ENCODE data around the gene SPRR2G. TPM values are rescaled to one million over a fixed set of nuclear protein-coding genes. Genes with fewer than 3 reads are reported as not detected.

The SPRR2G gene
- total RNA-seq, 2 experiments from 2014 or later = not detected

GRCh38 chr1:153100245-153100644 lies 50.4 kb downstream of the SPRR2G start:
- H3K4me3 Mint-ChIP-seq = no peak overlapping the region
- no peak for DNase-seq
- intact Hi-C loops (cut with micrococcal nuclease) = no loop called here
- no peaks in the 10 kb centered on the region for H3K9me3 Mint-ChIP-seq
- H3K4me1 Mint-ChIP-seq (ENCODE audit: low read depth) = no peaks in the 10 kb centered on the region
- ChIA-PET CTCF (no interaction called here), POLR2A (no interaction called here)
- no peak overlapping the region for H3K27ac Mint-ChIP-seq
- no peaks in the 10 kb centered on the region for H3K36me3 Mint-ChIP-seq
- H3K27me3 Mint-ChIP-seq = peaks cover 20% of the 10 kb centered on the region

Other genes with a start within 250 kb of the SPRR2G start
- not detected for gene IVL, start 242.3 kb downstream of the SPRR2G start, total RNA-seq
- not detected for gene SPRR5, start 203.7 kb downstream of the SPRR2G start, total RNA-seq
- not detected for gene SPRR4, start 180.2 kb downstream of the SPRR2G start, total RNA-seq
- not detected for gene SPRR1A, start 166.8 kb downstream of the SPRR2G start, total RNA-seq
- gene SPRR3, start 149.1 kb downstream of the SPRR2G start, total RNA-seq = not detected
- gene SPRR1B, start 119.7 kb downstream of the SPRR2G start, total RNA-seq = not detected
- gene SPRR2D, start 109.8 kb downstream of the SPRR2G start, total RNA-seq = not detected
- not detected for gene SPRR2A, start 93.4 kb downstream of the SPRR2G start, total RNA-seq
- gene SPRR2B, start 79.3 kb downstream of the SPRR2G start, total RNA-seq = not detected
- gene SPRR2E, start 56.4 kb downstream of the SPRR2G start, total RNA-seq = not detected
- gene SPRR2F, start 37.4 kb downstream of the SPRR2G start, total RNA-seq = not detected
- not detected for gene LELP1, start 52.5 kb upstream of the SPRR2G start, total RNA-seq
- gene PRR9, start 66.7 kb upstream of the SPRR2G start, total RNA-seq = not detected
- under 1 TPM in 1 of 2 experiments, not detected in 1; 0.19 TPM for gene LORICRIN, start 108.8 kb upstream of the SPRR2G start, total RNA-seq
- gene PGLYRP3, start 162.1 kb upstream of the SPRR2G start, total RNA-seq = not detected
- gene PGLYRP4, start 198.0 kb upstream of the SPRR2G start, total RNA-seq = not detected
- gene S100A9, start 207.0 kb upstream of the SPRR2G start, total RNA-seq = not detected
- not detected for gene S100A12, start 224.7 kb upstream of the SPRR2G start, total RNA-seq
- gene S100A8, start 240.2 kb upstream of the SPRR2G start, total RNA-seq = not detected

Measured in activated CD4-positive, alpha-beta memory T cell treated with anti-CD3 and anti-CD28 coated beads for 36 hours (primary cell).